Inflammatory macrophage (primary cell): ENCODE measurements around the gene LMO7.
"Not testable (repeated sequence)": the region's sequence is repeated elsewhere in the genome, so short reads cannot be mapped to it uniquely, and the experiment has no call there.

ENCODE experiments used
- DNase-seq, 2 donors: peaks; one replicate each; pipeline ENCODE4 v3.0.0-alpha.2; 2020 to 2022

Gene LMO7

GRCh38 chr13:75749407-75749806 lies 113.3 kb downstream of the LMO7 start:
- DNase-seq = no peak

GRCh38 chr13:75751350-75751749 lies 115.2 kb downstream of the LMO7 start:
- no peak for DNase-seq

DNA sequence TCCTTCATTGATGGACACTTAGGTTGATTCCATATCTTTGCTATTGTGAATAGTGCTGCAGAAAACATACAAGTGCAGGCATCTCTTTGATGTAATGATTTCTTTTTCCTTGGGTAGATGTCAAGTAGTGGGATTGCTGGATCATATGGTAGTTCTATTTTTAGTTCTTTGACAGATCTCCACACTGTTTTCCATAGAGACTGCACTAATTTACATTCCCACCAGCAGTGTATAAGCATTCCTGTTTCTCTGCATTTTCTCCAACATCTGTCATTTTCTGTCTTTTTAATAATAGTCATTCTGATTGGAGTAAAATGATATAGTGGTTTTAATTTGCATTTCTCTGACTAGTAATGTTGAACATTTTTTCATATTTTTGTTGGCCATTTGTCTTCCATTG lies 116.7 kb downstream of the LMO7 start:
- DNase-seq = no peak

DNA sequence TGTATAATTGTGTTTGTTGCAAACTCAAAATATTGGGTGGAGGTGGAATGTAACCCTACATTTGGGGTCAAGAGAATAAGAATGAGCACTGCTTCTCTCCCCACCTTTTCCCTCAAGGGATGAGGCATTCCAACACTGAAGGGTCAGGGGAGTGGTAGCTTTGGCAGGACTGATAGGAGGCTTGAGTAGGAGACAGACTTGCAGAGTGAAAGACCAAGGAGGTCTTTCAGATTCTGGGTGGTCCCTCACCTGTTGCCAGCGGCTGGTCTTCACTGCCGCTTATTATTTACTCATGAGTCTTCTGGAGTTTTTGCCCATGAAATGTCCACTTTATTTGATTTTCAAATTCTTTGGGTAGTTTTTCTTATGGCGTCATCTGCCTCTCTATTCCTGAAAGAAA lies 118.8 kb downstream of the LMO7 start:
- no peak for DNase-seq

DNA sequence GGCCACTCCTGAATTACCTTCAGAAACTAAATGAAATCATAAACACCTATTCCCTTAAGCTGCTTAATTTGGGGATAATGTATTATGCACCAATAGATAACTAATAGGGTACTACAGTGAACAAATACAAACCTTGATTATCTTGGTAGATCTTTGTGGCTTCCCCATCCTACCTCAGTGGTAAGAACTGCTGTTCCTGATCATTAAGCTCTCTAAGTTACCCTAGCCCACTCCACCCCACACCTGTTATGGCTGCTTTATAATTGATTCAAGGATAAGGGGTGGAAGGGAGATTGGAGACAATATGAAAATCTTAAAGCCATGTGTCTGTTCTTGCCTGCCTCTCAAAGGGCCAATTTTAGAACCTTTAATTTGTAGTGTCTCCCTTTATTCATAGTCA lies 121.2 kb downstream of the LMO7 start:
- no peak for DNase-seq

DNA sequence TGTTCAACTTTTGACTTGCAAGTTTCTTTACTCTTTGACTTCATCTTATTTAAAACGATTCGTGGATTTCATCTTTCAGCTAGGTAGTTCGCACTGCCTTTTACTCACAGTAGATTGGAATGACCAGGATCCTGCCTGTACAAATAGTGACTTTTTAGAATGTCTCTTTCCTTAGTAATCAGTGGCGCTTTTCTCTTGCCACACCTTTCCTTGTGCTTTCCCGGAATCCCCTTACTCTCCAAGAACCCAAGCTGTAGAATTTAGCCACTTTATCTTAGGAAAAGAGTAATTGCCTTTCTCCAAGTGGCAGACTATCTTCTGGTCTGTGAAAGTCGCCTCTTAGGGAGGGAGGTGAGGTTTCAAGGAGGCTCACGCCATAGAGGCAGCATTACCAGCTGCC lies 123.4 kb downstream of the LMO7 start:
- DNase-seq = no peak

DNA sequence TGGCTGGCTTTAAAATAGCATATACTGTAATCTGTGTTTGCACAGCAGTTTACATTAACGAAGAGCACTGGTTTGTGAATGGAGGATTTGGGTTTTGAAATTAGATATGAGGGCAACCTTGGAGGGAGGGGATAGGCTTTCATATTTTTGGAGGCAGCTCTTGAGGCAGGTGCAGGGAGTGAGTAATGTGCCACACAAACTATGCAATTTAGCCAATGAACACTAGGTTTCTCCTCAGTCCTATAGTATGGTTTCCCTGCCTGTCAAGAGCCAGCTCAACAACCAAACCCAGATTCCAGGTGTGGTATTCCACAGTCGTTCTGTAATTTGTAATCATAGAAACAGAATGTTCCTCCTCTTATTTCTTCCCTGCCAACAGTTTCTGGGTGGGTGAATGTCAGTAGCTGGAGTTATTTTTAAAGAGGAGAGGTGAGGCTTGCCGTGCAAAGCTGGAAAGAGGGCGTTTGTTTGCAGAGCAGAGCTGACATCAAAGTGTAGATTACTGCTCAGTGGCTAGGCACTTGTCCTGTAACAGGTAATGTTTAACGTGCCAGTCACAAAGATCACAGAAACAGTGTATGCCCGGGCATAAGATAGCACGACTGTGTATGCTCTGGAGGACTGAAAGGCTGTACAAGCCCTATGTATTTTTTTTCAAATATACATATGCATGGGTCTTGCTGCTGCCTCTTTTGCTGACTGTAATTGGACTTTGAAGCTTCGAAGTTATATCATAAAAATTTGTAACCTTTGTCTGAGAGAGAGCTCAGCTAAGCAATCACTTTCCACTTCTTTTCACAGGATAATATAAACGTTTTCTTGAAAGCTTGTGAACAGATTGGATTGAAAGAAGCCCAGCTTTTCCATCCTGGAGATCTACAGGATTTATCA lies 124.2 kb downstream of the LMO7 start:
- no peak for DNase-seq

DNA sequence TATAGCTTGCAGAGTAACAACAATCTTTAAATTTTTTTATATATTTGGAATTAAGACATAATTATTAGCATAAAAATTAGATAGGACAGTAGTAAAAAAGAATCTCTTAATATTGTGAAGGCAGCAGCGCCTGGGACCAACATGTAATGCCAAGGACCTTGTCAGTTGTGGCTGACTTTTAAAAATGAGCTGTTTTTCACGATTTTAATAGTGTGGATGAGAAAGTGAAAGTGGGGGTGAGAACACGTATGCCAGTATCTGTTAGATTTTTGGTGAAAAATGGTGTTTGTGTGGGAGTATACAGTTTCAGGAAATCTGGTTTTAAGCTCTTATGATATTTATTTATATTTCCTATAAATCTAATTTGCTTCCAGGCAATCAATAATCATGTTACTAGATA lies 125.2 kb downstream of the LMO7 start:
- no peak for DNase-seq

GRCh38 chr13:75762076-75762937 lies 126.2 kb downstream of the LMO7 start:
- no peak for DNase-seq

- no peak for DNase-seq
Observed at GRCh38 chr13:75762955-75763354, 126.8 kb downstream of the LMO7 start.

DNA sequence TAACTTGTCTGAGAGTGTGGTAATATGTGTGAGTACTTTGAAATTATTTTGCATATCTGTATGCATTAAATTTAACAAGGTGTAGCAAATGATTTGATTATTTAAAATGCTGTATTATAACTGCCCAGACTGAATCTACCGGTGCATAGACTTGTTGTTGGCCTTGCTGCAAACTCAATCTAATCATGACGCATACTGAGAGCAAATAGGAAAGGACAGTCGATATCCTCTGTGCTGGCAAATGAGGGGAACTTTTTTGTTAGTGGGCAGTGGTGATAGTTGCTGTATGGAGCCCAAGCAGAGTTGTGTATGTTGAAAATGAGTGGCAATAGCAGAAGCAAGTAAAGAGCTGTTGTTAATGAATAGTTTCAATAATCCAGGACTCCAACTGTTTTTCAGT lies 127.4 kb downstream of the LMO7 start:
- DNase-seq = no peak

DNA sequence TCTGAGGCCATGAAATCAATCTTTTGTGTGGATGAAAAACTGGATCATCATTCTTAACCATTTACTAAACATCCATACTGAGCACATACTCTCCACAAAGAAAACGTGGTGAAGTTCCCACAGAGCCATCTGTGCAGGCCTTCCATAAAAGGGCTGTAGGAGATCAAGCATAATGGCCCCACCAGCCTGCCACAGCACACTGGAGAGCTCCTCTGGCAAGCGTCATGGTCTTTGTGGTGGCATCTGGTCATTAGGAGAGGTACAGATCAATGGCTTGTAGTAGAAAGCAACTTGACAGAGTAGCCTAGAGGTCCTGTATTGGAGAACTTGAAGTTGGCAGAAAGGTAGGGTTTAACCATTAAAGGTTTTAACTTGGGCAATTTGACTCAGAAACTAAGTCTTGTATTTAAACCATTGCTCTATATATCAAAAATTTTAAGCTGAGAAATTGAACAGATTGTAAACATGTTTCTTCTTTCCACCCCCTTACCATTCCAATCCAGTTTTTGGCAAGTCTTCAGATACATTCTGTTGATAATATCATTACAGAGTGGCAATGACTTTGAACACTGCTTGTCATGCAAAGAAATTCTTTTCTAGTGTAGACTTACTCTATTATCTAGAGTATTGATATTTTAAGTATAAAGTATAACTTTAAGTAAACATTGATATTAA lies 128.3 kb downstream of the LMO7 start:
- DNase-seq = no peak

- no peak for DNase-seq
Observed at GRCh38 chr13:75764926-75765310, 128.8 kb downstream of the LMO7 start.

DNA sequence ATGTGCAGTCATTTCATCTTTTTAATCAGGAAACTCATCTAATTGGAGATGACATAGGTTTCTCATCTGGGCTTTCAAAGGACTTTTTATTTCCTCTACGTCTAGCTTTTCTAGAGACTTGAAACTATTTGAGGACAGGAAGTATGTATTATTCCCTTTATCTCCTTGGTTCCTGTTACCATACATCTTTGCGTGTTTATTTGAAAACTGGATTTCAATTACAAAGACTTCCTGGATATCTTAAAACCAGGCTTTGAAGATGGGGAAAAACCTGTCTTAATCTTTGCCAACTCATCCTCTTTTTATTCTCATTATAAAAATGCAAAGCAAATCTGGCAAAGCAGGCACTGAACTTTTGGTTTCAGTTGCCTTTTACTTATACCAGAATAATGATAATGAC lies 130.5 kb downstream of the LMO7 start:
- DNase-seq = no peak

GRCh38 chr13:75769141-75769905 lies 133.2 kb downstream of the LMO7 start:
- no peak for DNase-seq

DNA sequence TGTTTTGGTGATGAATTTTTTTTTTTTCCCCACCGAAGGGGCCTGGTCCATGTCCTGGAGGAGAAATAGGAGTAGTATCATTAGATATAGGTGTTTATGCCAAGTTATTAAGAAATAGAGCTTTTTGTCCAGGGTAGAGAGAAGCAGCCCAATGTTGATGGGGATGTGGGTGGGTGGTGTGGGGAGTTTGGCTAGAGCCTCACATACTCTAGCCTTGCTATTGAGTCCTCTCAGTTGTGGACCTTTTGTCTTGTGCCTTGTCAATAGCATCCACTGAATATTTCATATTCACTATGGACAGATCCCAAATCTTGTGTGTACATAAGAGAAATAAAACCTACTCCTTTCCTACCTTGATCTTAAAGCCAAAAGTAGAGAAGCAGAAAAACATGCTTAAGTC lies 134.0 kb downstream of the LMO7 start:
- DNase-seq = no peak

DNA sequence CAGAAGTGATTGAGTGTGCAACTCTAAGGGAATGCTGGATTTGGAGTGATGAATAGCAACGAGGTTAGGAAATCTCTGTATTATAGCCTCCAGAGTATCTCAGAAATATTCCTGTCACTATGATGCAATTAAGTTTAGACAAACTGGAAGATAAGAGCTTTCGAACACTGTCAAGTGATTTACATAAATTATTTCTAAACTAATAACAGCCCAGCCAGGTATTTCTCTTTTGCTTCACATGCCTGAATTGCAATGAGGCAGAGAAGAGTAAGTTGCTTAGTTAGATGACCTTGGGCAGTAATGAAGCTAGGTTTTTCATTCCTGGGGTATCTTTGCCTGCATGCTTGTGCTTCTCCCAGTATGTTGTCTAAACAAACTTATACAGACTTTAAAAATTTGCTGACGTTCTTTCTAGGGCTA lies 134.5 kb downstream of the LMO7 start:
- DNase-seq = no peak

DNA sequence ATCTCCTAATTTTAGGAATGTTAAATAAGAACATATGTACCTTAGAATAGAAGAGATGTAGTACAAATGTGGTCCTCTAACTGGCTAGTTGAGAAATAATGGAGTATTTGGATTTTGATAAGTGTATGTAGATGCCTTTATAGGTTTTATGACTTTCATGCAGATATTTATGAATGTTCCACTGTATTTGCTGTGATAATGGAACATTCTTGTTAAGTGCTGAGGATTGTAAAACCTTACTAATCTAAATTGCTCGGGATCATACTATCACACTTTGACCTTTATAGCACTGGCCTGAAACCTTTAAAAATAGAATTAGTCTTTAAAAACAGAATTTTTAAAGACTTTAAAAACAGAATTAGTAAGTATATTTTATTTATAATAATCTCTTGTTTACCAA lies 135.1 kb downstream of the LMO7 start:
- DNase-seq = no peak

GRCh38 chr13:75771818-75772217 lies 135.7 kb downstream of the LMO7 start:
- DNase-seq = no peak

- DNase-seq = no peak
Observed at GRCh38 chr13:75774176-75774575, 138.0 kb downstream of the LMO7 start.

DNA sequence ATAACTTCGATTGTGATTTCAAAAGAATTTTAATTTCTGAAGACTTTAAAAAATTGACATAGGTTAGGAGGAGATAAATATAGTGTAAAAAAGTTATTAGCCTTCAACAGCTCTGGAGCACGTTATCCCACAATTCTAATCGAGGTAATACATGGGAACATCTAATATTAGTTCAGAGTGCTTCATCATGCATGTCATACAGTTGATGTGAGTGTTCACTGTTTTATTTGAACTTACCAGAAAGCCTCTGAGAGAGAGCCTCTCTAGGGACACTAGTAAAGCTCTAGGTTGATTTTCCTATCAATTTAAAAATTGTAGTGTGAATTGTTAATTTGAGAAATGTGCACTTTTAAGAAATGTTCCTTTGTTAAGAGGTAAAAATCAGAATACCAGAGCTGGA lies 140.4 kb downstream of the LMO7 start:
- no peak for DNase-seq

DNA sequence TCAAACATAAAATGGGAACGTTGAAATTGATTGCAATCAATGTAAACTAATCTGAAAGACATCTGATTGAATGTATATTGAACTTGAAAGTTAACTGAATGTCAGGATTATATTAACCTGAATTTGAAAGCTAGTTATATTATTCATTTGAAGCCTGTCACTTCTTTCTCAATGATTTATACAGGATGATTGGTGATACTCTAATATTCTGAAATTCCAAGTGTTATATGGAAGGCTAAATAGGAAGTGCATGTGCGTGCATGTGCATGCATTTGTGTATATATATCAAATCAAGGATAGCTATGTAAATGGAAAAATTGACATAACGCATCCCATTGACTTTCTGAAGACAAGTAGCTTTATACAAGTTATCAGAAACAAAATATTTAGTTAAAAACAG lies 143.3 kb downstream of the LMO7 start:
- DNase-seq = no peak

DNA sequence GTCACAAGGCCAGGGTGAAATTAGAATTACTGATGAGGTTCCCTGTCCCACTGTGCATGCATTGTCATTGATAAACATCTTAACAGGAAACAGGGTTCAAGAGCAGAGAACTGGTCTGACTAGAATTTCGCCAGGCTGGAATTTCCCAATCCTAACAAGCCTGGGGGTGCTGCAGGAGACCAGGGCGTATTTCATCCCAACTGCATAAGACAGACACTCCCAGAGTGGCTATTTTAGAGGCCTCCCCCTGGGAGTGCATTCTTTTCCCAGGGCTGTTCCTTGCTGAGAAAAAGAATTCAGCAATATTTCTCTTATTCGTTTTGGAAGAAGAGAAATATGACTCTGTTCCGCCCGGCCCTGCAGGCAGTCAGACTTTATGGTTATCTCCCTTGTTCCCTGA lies 144.0 kb downstream of the LMO7 start:
- not testable (repeated sequence) for DNase-seq
